Measurements from ENCODE around the gene FAM163B.

Gene FAM163B

GRCh38 chr9:133589454-133590227, 19.5 kb downstream of the FAM163B start:
- Histone ChIP-seq H3K79me2 (ENCODE audit: control insufficient read depth, insufficient read depth, low read length, unreplicated experiment) (no peaks in the 10 kb centered on the region), H3K4me3 (ENCODE audit: low read depth, low read length) (no peak overlapping the region), H3K4me1 (ENCODE audit: control insufficient read depth, insufficient read depth, low read length, unreplicated experiment) (no peaks in the 10 kb centered on the region), H2AFZ (ENCODE audit: low read length, unreplicated experiment) (no peak overlapping the region), H3K27ac (ENCODE audit: low read depth, low read length) (no peak overlapping the region), H3K36me3 (ENCODE audit: insufficient read depth, low read length) (no peaks in the 10 kb centered on the region), H3K27me3 (ENCODE audit: insufficient read depth, low read length) (peaks cover 25% of the 10 kb centered on the region)

- H3K4me1 ChIP-seq (ENCODE audit: control insufficient read depth, insufficient read depth, low read length, unreplicated experiment), result no peaks in the 10 kb centered on the region
- H3K4me3 ChIP-seq (ENCODE audit: low read depth, low read length), result no peak overlapping the region
- H3K79me2 ChIP-seq (ENCODE audit: control insufficient read depth, insufficient read depth, low read length, unreplicated experiment), result no peaks in the 10 kb centered on the region
- no peak overlapping the region for H2AFZ ChIP-seq (ENCODE audit: low read length, unreplicated experiment)
- H3K27ac ChIP-seq (ENCODE audit: low read depth, low read length), result no peak overlapping the region
- no peaks in the 10 kb centered on the region for H3K36me3 ChIP-seq (ENCODE audit: insufficient read depth, low read length)
- H3K27me3 ChIP-seq (ENCODE audit: insufficient read depth, low read length), result peaks cover 20% of the 10 kb centered on the region
Observed at GRCh38 chr9:133587466-133587865, 21.7 kb downstream of the FAM163B start.

DNA sequence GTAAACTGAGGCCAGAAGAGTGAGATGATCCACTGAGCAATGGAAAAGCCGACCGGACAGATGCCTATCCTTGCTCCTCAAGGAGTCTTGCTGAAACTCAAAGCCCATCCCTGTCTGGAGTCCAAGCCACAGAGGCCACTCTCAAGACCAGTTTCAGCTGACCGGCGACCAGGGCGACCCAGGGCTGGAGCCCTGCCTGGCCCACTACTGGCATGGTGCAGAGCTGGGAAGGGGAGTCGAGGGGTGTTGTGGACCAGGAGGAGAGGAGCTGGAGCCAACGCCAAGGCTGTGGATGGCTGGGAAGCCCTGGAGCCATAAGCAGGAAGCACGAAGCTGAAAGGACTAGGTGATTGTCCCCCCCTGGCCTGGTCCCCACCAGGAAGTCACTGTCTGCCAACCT, 22.1 kb downstream of the FAM163B start:
- H3K4me3 ChIP-seq (ENCODE audit: low read depth, low read length), result no peak overlapping the region
- H2AFZ ChIP-seq (ENCODE audit: low read length, unreplicated experiment), result no peak overlapping the region
- no peaks in the 10 kb centered on the region for H3K4me1 ChIP-seq (ENCODE audit: control insufficient read depth, insufficient read depth, low read length, unreplicated experiment)
- no peaks in the 10 kb centered on the region for H3K79me2 ChIP-seq (ENCODE audit: control insufficient read depth, insufficient read depth, low read length, unreplicated experiment)
- no peak overlapping the region for H3K27ac ChIP-seq (ENCODE audit: low read depth, low read length)
- no peaks in the 10 kb centered on the region for H3K36me3 ChIP-seq (ENCODE audit: insufficient read depth, low read length)
- peaks cover 20% of the 10 kb centered on the region for H3K27me3 ChIP-seq (ENCODE audit: insufficient read depth, low read length)

DNA sequence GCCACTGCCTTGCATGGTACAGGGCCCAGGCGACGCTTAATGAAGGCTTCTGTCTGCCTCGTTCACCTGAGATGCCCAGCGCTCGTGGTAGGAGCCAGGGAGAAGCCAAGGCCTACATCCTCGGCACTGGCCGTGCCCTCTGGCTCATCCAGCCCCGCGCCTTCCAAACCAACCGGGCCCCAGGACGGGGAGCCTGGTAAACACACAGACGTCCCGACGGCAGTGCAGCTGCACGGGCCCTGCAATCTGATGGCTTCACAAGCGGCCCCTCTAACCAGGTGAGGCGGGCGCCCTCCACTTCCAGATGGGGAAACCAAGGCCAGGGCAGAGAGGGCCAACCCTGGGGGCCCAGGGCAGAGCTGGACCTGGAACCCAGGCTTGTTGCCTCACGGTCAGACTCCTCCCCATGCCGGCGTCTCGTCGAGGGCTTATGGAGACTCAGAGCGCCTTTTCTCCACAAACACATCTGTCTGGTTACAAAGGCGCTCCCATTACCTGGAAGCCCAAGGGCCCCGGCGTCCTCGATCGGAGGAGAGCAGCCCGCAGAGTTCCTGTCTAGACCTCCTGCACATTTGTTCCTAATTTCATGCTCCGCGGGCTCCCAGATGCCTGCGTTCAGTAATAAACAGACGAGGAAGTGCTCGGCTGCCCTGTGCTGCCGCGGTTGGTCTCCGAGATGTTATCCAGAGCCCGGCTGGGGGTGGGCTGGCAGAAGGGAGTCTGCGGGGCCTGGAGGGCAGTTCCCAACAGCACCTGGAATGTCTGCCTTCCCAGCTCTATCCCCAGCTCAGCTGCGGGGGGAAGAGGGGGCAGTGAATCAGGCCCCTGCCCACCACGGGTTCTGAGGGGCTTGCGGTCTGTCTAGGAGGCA, 23.5 kb downstream of the FAM163B start:
- Histone ChIP-seq H3K79me2 (ENCODE audit: control insufficient read depth, insufficient read depth, low read length, unreplicated experiment) (no peaks in the 10 kb centered on the region), H3K36me3 (ENCODE audit: insufficient read depth, low read length) (no peaks in the 10 kb centered on the region), H3K4me1 (ENCODE audit: control insufficient read depth, insufficient read depth, low read length, unreplicated experiment) (no peaks in the 10 kb centered on the region), H3K27me3 (ENCODE audit: insufficient read depth, low read length) (peaks cover 20% of the 10 kb centered on the region), H3K27ac (ENCODE audit: low read depth, low read length) (no peak overlapping the region), H2AFZ (ENCODE audit: low read length, unreplicated experiment) (no peak overlapping the region), H3K4me3 (ENCODE audit: low read depth, low read length) (no peak overlapping the region)

GRCh38 chr9:133584559-133585476, 24.4 kb downstream of the FAM163B start:
- no peak overlapping the region for H2AFZ ChIP-seq (ENCODE audit: low read length, unreplicated experiment)
- H3K27ac ChIP-seq (ENCODE audit: low read depth, low read length), result no peak overlapping the region
- H3K27me3 ChIP-seq (ENCODE audit: insufficient read depth, low read length), result peaks cover 20% of the 10 kb centered on the region

DNA sequence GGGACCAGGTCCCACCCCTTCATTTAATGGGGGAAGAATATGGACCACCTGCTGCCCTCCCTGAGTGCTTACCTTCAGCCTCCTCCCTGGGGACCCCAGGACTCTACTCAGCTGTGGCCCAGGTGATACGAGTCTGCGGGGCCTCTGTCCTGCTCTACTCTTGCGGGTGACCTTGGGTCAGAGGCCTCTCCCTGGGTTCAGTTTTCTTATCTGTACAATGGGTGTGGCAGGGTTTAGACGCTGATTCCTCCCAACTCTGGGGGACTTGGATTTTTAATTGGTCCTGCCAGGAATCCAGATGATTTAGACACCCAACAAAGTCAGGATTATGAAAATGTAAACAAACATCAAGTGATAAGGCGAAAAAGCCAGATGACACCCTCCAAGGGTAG, 25.0 kb downstream of the FAM163B start:
- peaks cover 20% of the 10 kb centered on the region for H3K27me3 ChIP-seq (ENCODE audit: insufficient read depth, low read length)
- no peak overlapping the region for H3K27ac ChIP-seq (ENCODE audit: low read depth, low read length)
- H3K4me3 ChIP-seq (ENCODE audit: low read depth, low read length), result no peak overlapping the region
- H3K36me3 ChIP-seq (ENCODE audit: insufficient read depth, low read length), result no peaks in the 10 kb centered on the region
- no peak overlapping the region for H2AFZ ChIP-seq (ENCODE audit: low read length, unreplicated experiment)
- no peaks in the 10 kb centered on the region for H3K4me1 ChIP-seq (ENCODE audit: control insufficient read depth, insufficient read depth, low read length, unreplicated experiment)
- no peaks in the 10 kb centered on the region for H3K79me2 ChIP-seq (ENCODE audit: control insufficient read depth, insufficient read depth, low read length, unreplicated experiment)

More at GRCh38 chr9:133584559-133585476, 24.4 kb downstream of the FAM163B start:
- no peaks in the 10 kb centered on the region for H3K79me2 ChIP-seq (ENCODE audit: control insufficient read depth, insufficient read depth, low read length, unreplicated experiment)
- H3K4me3 ChIP-seq (ENCODE audit: low read depth, low read length), result no peak overlapping the region
- H3K36me3 ChIP-seq (ENCODE audit: insufficient read depth, low read length), result no peaks in the 10 kb centered on the region
- H3K4me1 ChIP-seq (ENCODE audit: control insufficient read depth, insufficient read depth, low read length, unreplicated experiment), result no peaks in the 10 kb centered on the region

DNA sequence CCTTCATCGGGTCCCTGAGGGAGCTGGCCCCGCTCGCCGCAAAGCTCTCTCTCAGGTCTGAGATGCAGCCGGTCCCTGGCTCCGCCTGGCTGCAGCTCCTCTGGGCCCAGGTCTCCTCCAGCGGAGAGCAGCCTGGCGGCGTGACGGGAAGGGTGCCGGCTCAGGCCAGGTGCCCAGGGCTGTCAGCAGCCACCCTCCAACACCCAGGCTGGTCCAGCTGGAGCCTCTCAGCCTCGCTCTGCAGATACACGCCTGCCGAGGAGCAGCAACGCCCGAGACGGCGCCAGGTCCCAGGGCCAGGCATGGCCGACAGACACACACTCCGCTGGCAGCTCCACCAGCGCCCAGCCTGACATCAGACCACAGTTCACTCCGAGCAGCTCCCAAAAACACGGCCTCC, 25.6 kb downstream of the FAM163B start:
- no peaks in the 10 kb centered on the region for H3K79me2 ChIP-seq (ENCODE audit: control insufficient read depth, insufficient read depth, low read length, unreplicated experiment)
- H3K36me3 ChIP-seq (ENCODE audit: insufficient read depth, low read length), result no peaks in the 10 kb centered on the region
- H3K4me3 ChIP-seq (ENCODE audit: low read depth, low read length), result no peak overlapping the region
- H3K27me3 ChIP-seq (ENCODE audit: insufficient read depth, low read length), result peaks cover 20% of the 10 kb centered on the region
- no peaks in the 10 kb centered on the region for H3K4me1 ChIP-seq (ENCODE audit: control insufficient read depth, insufficient read depth, low read length, unreplicated experiment)
- no peak overlapping the region for H3K27ac ChIP-seq (ENCODE audit: low read depth, low read length)
- H2AFZ ChIP-seq (ENCODE audit: low read length, unreplicated experiment), result no peak overlapping the region

GRCh38 chr9:133583111-133583510, 26.1 kb downstream of the FAM163B start:
- H3K36me3 ChIP-seq (ENCODE audit: insufficient read depth, low read length), result no peaks in the 10 kb centered on the region
- no peaks in the 10 kb centered on the region for H3K79me2 ChIP-seq (ENCODE audit: control insufficient read depth, insufficient read depth, low read length, unreplicated experiment)
- no peak overlapping the region for H3K27ac ChIP-seq (ENCODE audit: low read depth, low read length)
- H2AFZ ChIP-seq (ENCODE audit: low read length, unreplicated experiment), result no peak overlapping the region
- no peaks in the 10 kb centered on the region for H3K4me1 ChIP-seq (ENCODE audit: control insufficient read depth, insufficient read depth, low read length, unreplicated experiment)
- no peak overlapping the region for H3K4me3 ChIP-seq (ENCODE audit: low read depth, low read length)
- H3K27me3 ChIP-seq (ENCODE audit: insufficient read depth, low read length), result peaks cover 20% of the 10 kb centered on the region

DNA sequence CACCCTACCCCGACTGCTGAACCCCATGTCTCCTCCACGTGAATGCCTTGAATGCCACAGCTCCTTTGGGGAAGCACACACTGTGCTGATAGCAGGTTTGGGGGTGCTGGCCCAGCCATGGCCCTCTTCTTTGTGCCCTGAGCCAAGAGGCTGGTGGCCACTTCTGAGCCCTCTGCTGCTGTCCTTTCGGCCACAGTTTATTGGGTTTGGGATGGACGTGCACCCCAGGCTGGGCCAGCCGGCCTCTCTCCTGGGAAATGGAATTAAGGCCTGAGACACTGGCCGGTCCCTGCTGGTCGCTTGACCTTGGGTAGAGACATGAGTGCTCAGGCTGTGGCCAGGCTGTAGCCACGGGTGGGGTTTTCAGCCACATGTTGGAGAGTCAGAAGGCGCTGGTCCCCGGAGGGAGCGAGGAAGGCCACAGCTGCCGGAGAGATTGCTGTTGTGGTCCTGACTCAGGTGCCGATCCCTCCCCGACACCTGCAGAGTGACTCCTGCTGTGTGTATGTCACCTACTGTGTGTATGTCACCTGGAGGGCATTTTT, 26.6 kb downstream of the FAM163B start:
- Histone ChIP-seq H3K27ac (ENCODE audit: low read depth, low read length) (no peak overlapping the region), H3K27me3 (ENCODE audit: insufficient read depth, low read length) (peaks cover 20% of the 10 kb centered on the region), H3K79me2 (ENCODE audit: control insufficient read depth, insufficient read depth, low read length, unreplicated experiment) (no peaks in the 10 kb centered on the region), H3K4me3 (ENCODE audit: low read depth, low read length) (no peak overlapping the region), H2AFZ (ENCODE audit: low read length, unreplicated experiment) (no peak overlapping the region), H3K36me3 (ENCODE audit: insufficient read depth, low read length) (no peaks in the 10 kb centered on the region), H3K4me1 (ENCODE audit: control insufficient read depth, insufficient read depth, low read length, unreplicated experiment) (no peaks in the 10 kb centered on the region)
